ENCODE data around the gene SYTL2. TPM values are rescaled to one million over a fixed set of nuclear protein-coding genes. Genes with fewer than 3 reads are reported as not detected.
A peak's percentile ranks its signal among the peaks of the same experiment; 100 is the strongest.
"Not testable (repeated sequence)": the region's sequence is repeated elsewhere in the genome, so short reads cannot be mapped to it uniquely, and the experiment has no call there.

The SYTL2 gene
- polyA plus RNA-seq, 3 donors from 2014 or later: 26.1 to 67.0 (median 33.3) TPM

DNA sequence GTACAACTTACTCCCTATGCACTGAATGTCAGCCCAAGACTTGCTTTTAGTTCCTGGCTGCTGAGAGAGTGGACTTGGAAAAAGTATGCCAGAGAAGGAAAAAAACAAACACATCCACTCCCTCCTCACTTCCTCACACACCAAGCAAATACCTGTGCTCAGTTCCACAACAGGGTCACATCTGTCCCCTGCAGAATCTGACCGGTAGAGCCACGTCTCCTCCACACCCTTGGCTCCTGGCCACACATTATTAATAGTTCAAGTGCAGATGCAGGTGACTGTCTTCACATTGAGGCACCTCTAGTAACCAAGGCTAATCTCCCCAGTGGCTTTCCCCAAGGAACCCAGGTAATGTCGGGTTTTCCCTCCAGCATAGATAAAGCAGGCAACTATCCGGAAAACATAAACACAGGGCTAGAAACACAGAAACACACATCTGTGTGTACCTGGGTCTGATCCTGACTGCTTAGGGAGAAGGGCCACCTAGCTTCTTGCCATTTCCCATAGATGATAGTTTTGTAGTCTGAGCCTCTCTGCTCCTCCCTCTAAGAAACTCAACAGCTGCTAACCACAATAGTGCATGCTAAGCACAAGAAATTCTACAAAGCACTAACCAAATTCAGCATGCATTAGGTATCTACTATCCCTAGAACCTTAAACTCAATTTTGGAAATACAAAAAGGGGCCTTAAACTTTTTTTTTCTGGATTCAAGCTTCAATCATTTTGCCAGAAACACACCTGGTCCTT, 10.2 kb downstream of the SYTL2 start:
- no peak for DNase-seq
- Mint-ChIP-seq H3K27me3 (ENCODE audit: low read depth in 3 of 3) (no peaks in the 10 kb centered on the region), H3K4me3 (peak overlapping the region in 2 of 5 donors; percentile 3 to 61), H3K4me1 (peaks cover 82 to 88% of the 10 kb centered on the region in 2 donors), H3K9me3 (peaks cover 0 to 4% (median 0%) of the 10 kb centered on the region in 6 donors), H3K36me3 (peaks cover 11 to 25% (median 25%) of the 10 kb centered on the region in 3 donors), H3K27ac (peak overlapping the region; percentile 43 to 80 (median 72))

DNA sequence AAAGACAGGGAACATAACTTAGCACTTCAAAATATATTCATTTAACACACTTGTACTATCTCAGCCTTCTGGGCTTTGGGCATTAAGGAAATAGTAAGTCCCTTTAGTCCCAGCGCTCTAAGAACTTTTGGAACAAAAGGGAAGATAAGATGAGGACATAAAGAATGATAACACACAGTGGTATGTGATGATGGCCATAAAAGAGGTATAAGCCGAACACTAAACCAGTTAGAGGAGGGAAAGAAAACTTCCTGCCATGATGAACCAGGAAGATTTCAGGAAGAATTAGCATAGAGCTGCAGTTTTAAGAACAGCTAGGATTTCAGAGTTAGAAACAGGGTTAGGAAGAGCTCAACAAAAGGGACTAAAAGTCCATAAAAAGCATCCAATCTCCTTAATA, 11.8 kb downstream of the SYTL2 start:
- Mint-ChIP-seq H3K27me3 (ENCODE audit: low read depth in 3 of 3) (no peaks in the 10 kb centered on the region), H3K4me3 (peak overlapping the region in 2 of 5 donors; percentile 4 to 53), H3K27ac (peak overlapping the region in 5 of 6 donors; percentile 52 to 81 (median 73)), H3K9me3 (peaks cover 0 to 4% (median 0%) of the 10 kb centered on the region in 6 donors), H3K36me3 (peaks cover 11 to 25% (median 21%) of the 10 kb centered on the region in 3 donors), H3K4me1 (peaks cover 78 to 88% of the 10 kb centered on the region in 2 donors)
- DNase-seq: no peak

DNA sequence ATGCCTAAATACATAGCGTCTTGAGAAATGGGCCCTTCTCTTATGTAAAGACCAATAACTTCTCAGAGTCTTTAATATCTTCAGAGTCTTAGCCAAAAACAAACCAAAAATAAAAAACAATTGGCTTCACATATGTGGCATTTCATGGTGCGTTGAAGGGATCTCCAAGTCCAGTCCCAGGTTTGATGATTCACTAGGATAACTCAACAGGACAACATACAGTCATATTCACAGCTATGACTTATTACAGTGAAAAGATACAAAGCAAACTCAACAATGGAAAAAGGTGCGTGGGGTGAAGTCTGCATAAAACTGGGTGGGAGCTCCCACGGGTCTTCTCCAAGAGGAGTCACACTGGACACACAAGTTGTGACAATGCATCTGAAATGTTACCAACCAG, 12.6 kb downstream of the SYTL2 start:
- no peaks in the 10 kb centered on the region for H3K27me3 Mint-ChIP-seq (ENCODE audit: low read depth in 3 of 3)
- H3K27ac Mint-ChIP-seq: peak overlapping the region in 5 of 6 donors; percentile 14 to 78 (median 64)
- H3K4me3 Mint-ChIP-seq: no peak overlapping the region
- DNase-seq: no peak
- H3K36me3 Mint-ChIP-seq: peaks cover 11 to 21% (median 21%) of the 10 kb centered on the region in 3 donors
- H3K4me1 Mint-ChIP-seq: peaks cover 76 to 88% of the 10 kb centered on the region in 2 donors
- H3K9me3 Mint-ChIP-seq: peaks cover 0 to 4% (median 0%) of the 10 kb centered on the region in 6 donors

DNA sequence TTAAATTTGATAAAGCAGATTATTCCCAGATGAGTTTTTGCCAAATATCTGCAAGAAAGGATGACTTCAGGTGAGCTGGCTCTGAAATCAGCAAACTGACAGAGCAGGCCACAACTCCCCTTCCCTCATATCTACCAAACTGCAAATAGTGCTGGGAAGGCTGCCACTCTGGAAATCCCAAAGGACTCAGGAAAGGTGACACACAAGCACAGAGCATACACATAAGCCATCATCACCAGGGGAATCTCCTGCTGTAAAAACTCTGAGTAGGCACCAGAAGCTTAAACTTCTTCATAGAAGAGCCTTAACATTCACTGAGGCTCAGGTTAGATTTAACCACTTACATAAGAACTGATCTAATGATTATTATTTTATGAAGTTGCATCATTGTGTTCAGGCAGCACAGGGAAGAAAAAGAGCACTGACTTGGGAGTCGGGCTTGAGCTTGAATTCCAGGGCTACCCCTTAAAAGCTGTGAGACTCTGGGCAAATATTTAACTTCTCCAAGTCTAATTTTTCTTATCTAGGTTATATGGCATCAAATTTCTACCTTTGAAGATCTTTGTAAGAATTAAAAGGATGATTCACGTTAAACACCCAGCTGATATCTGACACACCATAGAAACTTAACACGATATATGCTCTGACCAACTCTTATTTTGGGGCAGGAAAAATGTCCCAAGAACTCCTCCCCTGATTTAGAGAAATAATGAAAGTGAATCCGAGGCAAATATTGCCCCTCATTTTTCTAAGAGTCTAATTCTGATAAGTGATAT, 15.0 kb downstream of the SYTL2 start:
- peaks cover 63 to 82% of the 10 kb centered on the region in 2 donors for H3K4me1 Mint-ChIP-seq
- H3K27ac Mint-ChIP-seq: peak overlapping the region; percentile 7 to 82 (median 59)
- no peaks in the 10 kb centered on the region for H3K27me3 Mint-ChIP-seq (ENCODE audit: low read depth in 3 of 3)
- DNase-seq: no peak
- peaks cover 8 to 16% (median 9%) of the 10 kb centered on the region in 3 donors for H3K36me3 Mint-ChIP-seq
- peaks cover 0 to 3% (median 0%) of the 10 kb centered on the region in 6 donors for H3K9me3 Mint-ChIP-seq
- no peak overlapping the region for H3K4me3 Mint-ChIP-seq

DNA sequence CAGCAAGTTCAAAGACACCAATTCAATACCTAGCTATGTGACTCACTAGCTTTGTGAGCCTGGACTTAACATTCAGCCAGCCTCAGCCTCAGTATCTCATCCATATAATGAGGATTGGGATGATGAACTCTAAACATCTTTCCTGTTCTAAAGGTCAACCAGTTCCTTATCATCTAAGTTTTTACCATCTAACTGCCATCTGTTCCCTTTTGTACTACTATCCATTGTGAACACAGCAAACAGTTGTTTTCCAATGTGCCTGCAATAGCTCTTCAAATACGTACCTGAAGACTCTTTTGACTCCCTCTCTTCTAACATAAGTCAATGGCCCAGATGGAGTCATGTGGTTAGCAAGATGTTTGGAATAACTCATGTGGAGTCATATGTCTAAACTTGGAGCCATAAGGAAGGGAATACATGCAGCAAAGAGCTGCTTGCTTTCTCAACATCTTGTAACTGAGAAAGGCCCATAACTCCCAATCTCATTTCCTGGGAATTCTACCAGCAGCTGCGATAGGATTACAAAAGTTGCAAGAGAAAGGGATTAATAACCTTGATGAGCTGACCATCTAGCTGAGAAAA, 19.4 kb downstream of the SYTL2 start:
- Mint-ChIP-seq H3K27ac (peak overlapping the region in 5 of 6 donors; percentile 29 to 69 (median 59)), H3K4me1 (peaks cover 50 to 84% of the 10 kb centered on the region in 2 donors), H3K4me3 (no peak overlapping the region), H3K36me3 (peaks cover 4 to 12% (median 5%) of the 10 kb centered on the region in 3 donors), H3K9me3 (no peaks in the 10 kb centered on the region), H3K27me3 (ENCODE audit: low read depth in 3 of 3) (no peaks in the 10 kb centered on the region)
- no peak for DNase-seq

DNA sequence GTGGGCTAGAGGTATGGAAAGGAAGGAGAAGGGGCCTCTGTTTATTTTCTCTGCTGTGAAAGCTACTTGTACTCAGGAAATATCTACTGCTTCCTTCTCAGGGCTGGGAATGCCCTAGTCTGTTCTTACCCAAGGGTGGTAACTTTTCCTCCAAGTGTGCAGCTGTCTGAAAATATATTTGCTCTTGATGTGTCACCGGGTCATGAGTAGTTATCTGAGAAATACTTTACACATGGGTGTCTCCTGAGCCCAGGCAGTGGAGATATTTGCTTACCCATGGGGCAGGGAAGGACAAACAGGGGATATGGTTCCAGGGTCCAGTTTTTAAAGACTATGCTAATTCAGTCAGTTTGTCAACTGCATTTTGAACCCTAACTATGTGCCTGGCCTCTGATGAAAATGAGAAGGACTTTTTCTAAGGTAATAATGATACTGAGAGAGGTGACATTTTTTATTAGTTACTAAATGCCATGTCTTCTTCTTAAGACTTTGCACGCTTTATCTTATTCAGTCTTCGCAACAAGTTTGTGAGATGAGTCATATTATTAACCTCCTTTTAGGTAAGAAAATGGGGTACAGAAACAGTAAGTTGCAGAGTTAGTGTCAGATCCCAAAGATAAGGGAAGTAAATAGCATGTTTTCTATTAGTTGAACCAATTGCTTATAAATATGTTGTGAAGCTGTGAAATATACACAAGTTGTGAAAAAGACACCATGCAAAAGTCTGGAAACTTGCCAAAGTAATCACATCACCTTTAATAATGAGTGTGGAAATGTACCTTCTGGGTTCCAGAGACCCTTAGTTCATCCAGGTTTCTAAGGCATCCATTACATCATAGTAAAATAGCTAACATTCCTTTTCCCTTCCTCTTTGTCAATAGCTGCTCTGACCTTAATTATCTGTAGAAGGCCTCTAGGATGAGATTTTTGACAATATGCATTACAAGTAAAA, 22.9 kb downstream of the SYTL2 start:
- DNase-seq: peak in 1 of 3 donors; percentile 14
- Mint-ChIP-seq H3K36me3 (peaks cover 5 to 12% (median 11%) of the 10 kb centered on the region in 3 donors), H3K4me3 (peak overlapping the region in 2 of 5 donors; percentile 3 to 38), H3K27ac (peak overlapping the region; percentile 32 to 87 (median 70)), H3K4me1 (peaks cover 49 to 85% of the 10 kb centered on the region in 2 donors), H3K9me3 (peaks cover 0 to under 1% (median 0%) of the 10 kb centered on the region in 6 donors), H3K27me3 (ENCODE audit: low read depth in 3 of 3) (peaks cover 0 to 3% (median 0%) of the 10 kb centered on the region in 3 donors)

DNA sequence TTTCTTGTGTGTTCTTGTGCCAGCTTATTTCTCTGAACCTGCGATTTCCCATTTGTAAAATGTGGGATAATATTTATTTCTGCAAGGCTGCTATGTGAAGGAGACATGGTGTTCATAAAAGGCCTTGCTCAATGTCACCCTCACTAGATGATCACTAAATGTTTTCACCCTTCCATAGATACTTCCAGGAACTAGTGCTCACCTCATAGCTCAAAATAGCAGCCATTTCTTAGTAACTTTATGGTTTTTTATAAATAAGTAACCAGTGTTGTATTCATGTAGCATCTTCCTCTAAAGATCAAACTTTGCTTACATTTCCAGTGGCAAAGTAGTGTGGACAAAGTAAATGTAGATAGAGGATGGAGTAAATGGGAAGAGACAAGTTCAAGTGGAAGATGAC, 23.8 kb downstream of the SYTL2 start:
- Mint-ChIP-seq H3K27ac (peak overlapping the region; percentile 14 to 74 (median 53)), H3K9me3 (peaks cover 0 to 7% (median 2%) of the 10 kb centered on the region in 6 donors), H3K4me3 (peak overlapping the region in 1 of 5 donors; percentile 56), H3K27me3 (ENCODE audit: low read depth in 3 of 3) (peaks cover 0 to 3% (median 0%) of the 10 kb centered on the region in 3 donors), H3K4me1 (peaks cover 55 to 92% of the 10 kb centered on the region in 2 donors), H3K36me3 (peaks cover 12 to 20% (median 19%) of the 10 kb centered on the region in 3 donors)
- DNase-seq: no peak

DNA sequence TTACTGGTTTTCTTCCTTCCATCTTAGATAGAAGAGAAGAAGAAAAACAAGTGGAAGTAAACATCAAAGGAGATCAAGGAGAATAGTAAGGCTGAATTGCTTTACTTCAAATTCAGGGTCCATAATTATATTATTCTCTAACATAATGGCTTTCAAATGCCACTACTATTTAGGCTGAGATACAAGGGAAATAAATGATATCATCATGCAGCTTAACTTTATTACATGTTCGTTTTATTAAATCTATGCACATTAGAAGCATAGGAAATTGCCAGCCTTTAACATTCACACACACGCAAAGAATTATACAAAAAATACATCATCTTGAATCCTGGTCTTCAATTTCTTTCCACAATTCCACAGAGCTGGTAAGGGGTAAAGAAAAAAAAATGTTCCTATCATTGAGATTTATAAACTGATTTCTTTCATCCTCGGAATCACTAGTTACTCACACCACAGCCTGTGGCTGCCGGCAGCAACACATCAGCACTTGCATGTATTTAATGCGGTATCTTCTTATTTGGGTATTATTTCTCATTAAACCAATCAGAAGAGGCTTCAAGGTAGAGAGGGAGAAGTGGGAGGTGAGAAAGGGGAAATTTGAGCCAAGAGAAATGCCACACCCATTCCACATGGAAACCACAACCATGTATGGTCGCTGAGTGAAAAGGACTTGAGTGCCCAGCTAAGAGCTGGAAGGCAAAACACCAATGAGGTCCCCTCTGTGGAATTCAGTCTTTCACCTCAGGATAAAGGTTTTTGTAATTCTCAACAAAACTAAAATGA, 26.3 kb downstream of the SYTL2 start:
- no peak overlapping the region for H3K4me3 Mint-ChIP-seq
- H3K9me3 Mint-ChIP-seq: peaks cover 0 to 7% (median 2%) of the 10 kb centered on the region in 6 donors
- H3K4me1 Mint-ChIP-seq: peaks cover 72 to 96% of the 10 kb centered on the region in 2 donors
- H3K36me3 Mint-ChIP-seq: peaks cover 11 to 21% (median 16%) of the 10 kb centered on the region in 3 donors
- peaks cover 0 to 3% (median 0%) of the 10 kb centered on the region in 3 donors for H3K27me3 Mint-ChIP-seq (ENCODE audit: low read depth in 3 of 3)
- H3K27ac Mint-ChIP-seq: peak overlapping the region in 4 of 6 donors; percentile 51 to 88 (median 78)
- DNase-seq: no peak

DNA sequence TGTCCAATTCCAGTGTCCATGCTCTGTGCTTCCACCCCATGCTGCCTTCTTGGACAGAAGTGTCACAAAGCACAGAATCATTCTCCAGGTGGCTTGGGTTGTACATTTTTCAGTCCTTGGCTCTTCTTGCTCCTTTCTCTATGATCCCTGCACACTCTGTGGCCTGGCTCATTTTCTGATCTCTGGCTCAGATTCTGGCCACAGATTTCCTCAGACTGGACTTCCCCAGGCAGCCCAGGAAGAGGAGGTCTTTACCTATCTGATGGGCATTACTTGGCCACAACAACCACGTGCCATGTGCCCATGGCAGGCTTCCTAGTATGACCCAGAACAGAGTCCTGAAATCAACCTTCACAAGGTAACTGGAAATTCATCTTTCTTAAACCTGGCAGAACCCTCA, 27.2 kb downstream of the SYTL2 start:
- H3K27ac Mint-ChIP-seq: peak overlapping the region; percentile 51 to 88 (median 74)

DNA sequence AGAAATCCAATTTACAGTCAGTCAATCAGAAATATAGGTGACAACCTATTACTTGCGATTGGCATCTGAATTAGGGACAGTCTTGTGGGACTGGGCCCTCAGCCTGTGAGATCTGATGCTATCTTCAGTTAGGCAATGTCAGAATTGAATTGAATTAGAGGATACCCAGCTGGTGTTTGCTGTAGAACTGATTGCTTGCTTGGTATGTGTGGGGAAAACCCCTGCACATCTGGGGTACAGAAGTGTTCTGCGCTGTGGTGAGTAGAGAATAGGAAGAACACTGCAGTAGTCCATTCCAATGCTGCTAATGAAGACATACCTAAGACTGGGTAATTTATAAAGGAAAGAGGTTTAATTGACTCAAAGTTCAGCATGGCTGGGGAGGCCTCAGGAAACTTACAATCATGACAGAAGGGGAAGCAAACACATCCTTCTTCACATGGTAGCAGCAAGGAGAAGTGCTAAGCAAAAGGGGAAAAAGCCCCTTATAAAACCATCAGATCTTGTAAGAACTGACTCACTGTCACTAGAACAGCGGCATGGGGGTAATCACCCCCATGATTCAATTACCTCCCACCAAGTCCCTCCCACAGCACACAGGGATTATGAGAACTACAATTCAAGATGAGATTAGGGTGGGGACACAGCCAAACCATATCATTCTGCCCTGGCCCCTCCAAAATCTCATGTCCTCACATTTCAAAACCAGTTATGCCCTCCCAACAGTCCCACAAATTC, 30.0 kb downstream of the SYTL2 start:
- not testable (repeated sequence) for H3K9me3 Mint-ChIP-seq; H3K27me3 Mint-ChIP-seq (ENCODE audit: low read depth in 3 of 3); DNase-seq
- H3K4me1 Mint-ChIP-seq: peaks cover 74 to 96% of the 10 kb centered on the region in 2 donors
- peak overlapping the region; percentile 27 to 65 (median 56) for H3K4me3 Mint-ChIP-seq
- peaks cover 16 to 24% (median 17%) of the 10 kb centered on the region in 3 donors for H3K36me3 Mint-ChIP-seq
- H3K27ac Mint-ChIP-seq: peak overlapping the region; percentile 78 to 94 (median 86)

More for the DNA sequence above, 27.2 kb downstream of the SYTL2 start:
- H3K4me1 Mint-ChIP-seq: peaks cover 70 to 100% of the 10 kb centered on the region in 2 donors
- H3K9me3 Mint-ChIP-seq: peaks cover 0 to 7% (median 2%) of the 10 kb centered on the region in 6 donors
- H3K36me3 Mint-ChIP-seq: peaks cover 11 to 21% (median 13%) of the 10 kb centered on the region in 3 donors
- H3K27me3 Mint-ChIP-seq (ENCODE audit: low read depth in 3 of 3): peaks cover 0 to 3% (median 0%) of the 10 kb centered on the region in 3 donors
- peak overlapping the region in 1 of 5 donors; percentile 50 for H3K4me3 Mint-ChIP-seq
- DNase-seq: no peak

DNA sequence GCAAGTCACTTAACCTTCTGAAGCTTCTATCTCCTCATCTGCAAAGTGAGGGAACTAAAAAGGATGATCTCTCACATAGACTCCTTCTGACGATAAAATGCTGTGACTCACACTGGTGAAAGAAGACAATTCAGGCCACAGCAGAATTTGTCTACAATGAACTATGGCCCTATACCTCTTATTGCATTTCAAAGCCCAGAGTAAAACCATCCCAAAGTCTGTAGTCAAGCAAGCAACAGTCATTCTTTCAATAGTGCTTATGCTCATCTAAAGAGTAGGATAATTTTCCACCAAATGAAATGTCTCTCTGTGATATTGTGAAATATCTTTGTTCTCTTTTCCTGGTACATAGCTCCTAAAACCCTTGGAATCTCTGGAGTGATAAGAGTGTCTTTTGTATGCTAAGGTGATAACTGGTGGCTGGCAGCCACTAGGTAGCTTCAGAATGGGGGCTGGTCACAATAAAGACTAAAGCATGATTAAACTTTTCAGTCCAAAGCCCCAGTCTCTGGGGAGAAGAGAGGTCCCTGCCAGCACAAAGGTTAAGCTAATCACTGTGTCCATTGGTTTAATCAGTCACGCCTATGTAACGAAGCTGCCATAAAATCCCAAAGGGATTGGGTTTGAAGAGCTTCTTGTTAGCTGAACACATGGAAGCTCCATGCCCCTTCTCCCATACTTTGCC, 30.8 kb downstream of the SYTL2 start:
- Mint-ChIP-seq H3K4me1 (peaks cover 77 to 96% of the 10 kb centered on the region in 2 donors), H3K27me3 (ENCODE audit: low read depth in 3 of 3) (peaks cover 0 to 3% (median 0%) of the 10 kb centered on the region in 3 donors), H3K27ac (peak overlapping the region; percentile 78 to 94 (median 86))

More for the DNA sequence above, 30.8 kb downstream of the SYTL2 start:
- Mint-ChIP-seq H3K9me3 (peaks cover 0 to 7% (median 2%) of the 10 kb centered on the region in 6 donors), H3K4me3 (peak overlapping the region in 1 of 5 donors; percentile 65), H3K36me3 (peaks cover 17 to 23% (median 20%) of the 10 kb centered on the region in 3 donors)
- no peak for DNase-seq
